ENCODE results near the gene HCFC2. TPM values are rescaled to one million over a fixed set of nuclear protein-coding genes. Genes with fewer than 3 reads are reported as not detected.

HCFC2 gene
- polyA plus RNA-seq, 12 donors, result 25.4 to 40.0 (median 30.9) TPM; not detected in 1

GRCh38 chr12:104055686-104056388, 8.5 kb upstream of the HCFC2 start:
- DNase-seq, result peak; percentile 49

- no peak for DNase-seq
These were observed 7.8 kb upstream of the HCFC2 start for GRCh38 chr12:104056419-104056972.

- no peak for DNase-seq
These were observed 6.5 kb upstream of the HCFC2 start for GRCh38 chr12:104057771-104058197.

- no peak for DNase-seq
These were observed 5.5 kb upstream of the HCFC2 start for GRCh38 chr12:104058802-104059201.

DNA sequence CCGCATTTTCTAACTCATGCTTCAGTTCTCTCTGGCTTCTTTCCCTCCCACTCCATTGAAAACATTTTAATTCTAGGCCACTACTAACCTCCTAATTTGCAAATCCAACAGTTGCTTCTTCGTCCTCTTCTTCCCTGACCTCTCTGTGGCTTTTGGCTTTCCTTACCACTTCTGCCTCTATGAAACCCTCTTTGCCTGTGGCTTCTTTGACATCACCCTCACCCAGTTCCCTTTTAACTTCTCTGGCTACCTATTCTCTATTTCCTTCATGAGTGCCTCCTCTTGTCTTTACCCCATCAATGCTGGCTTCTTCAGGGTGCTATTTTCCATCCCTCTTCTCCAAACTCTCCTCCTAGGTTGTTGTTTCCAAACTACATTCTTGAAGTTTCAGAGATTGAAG, 4.4 kb upstream of the HCFC2 start:
- DNase-seq, result no peak

DNA sequence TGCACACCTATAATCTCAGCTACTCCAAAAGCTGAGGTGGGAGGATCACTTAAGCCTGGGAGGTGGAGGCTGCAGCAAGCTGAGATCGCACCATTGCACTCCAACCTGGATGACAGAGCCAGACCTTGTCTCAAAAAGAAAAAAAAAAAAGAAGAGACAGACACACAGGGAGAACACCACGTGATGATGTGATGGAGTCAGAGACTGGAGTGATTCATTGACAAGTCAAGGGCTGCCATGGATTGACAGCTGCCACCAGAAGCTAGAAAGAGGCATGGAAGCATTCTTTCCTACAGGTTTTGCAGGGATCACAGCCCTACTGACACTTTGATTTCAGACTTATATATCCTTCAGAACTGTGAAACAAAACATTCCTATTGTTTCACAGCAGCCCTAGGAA, 3.5 kb upstream of the HCFC2 start:
- no peak for DNase-seq

- peak; percentile 53 for DNase-seq
These were observed 660 bp upstream of the HCFC2 start for GRCh38 chr12:104063712-104064030.

DNA sequence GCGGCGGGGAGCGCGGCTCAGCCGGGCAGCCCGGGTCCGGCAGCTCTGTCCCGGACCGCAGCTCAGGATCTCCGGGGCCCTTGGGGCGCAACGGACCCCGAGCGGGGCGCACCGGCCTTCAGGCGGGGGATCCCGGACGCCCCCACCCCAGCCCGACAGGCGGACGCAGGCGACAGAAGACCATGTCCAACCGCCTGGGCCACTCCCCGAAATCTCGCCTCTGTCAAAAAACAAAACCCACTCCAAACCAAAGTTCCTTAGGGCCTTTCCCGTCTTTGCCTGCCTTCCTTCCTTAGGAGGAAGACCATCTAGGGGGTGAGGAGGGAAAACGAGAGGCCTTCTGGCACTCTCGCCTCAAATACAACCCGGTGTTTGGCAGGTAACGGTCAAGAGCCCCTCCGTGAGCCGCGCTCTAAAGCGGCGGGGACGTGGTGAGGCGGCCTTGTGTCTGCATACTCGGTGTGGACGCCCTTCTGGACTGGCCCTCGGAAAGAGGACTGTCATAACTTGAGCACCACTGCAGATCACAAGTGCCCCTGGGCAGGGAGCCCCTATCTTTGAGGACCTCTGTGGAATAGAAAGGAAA, 604 bp downstream of the HCFC2 start:
- peak; percentile 31 for DNase-seq

GRCh38 chr12:104072099-104072498, 7.8 kb downstream of the HCFC2 start:
- no peak for DNase-seq

- DNase-seq, result no peak
These were observed 9.4 kb downstream of the HCFC2 start for GRCh38 chr12:104073699-104074098.

GRCh38 chr12:104079024-104079423, 14.7 kb downstream of the HCFC2 start:
- no peak for DNase-seq

GRCh38 chr12:104080764-104081163, 16.4 kb downstream of the HCFC2 start:
- no peak for DNase-seq

DNA sequence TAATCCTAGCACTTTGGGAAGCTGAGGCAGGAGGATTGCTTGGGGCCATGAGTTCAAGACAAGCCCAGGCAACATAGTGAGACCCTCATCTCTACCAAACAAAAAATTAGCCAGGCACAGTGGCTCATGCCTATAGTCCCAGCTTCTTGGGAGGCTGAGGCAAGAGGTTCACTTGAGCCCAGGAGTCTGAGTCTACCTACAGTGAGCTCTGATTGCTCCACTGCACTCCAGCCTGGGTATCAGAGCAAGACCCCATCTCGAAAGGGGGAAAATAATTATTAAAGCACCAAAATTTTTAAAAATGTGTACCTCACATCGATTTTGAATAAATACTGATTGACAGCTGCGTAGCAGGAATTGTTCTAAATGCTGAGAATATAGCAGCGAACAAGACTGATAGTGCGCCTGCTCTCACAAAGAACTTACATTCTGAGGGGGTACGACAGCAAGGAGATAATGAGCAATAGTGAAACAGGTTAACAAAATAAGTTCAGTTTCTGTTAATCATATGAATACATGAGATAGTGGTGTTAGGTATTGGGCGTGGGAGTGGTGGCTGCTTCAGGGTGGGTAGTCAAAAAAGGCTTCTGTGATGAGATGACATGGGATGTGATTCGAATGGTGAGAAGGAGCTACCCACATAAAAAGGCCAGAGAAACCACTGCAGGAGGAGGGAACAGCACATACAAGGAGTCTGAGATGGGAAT, 19.6 kb downstream of the HCFC2 start:
- no peak for DNase-seq

GRCh38 chr12:104090685-104091084, 26.4 kb downstream of the HCFC2 start:
- DNase-seq, result no peak

DNA sequence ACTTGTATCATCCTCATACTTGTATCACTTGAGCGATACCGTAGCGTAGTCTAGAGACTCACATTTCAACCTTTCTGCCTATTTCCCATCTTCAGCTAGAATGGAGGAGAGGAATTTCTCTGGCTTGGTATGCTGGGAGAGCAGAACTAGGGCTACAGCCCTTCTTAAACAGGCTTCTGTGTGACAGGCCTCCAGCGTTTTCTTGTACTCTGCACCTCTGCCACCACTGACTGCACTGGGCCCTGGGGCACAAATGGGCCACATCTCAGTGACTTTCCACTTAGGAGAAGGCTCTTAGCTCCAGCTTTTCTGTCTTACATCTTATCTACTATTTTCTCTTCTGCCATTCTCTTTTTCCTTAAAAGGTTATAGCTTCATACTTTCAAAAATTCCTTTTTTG, 26.8 kb downstream of the HCFC2 start:
- no peak for DNase-seq

GRCh38 chr12:104094284-104094683, 30.0 kb downstream of the HCFC2 start:
- DNase-seq, result no peak

GRCh38 chr12:104095289-104095688, 31.0 kb downstream of the HCFC2 start:
- DNase-seq, result no peak

DNA sequence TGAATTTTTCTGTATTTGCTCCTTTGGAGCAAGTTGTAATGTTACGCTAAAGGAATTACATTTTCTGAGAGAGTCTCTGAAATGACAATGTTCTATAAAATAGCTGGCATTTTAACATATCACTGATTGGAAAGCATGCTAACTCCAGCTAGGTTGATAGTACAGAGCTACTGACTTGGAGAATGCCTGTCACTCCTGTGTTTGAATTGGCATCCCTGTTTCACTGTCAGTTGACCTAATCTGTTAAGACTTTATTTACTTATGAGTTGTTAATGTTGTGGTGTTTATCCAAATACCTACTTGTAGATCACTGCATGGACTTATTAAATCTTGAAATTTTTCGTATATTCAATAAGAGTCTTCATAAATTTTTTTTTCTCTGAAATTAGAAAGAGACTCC, 33.6 kb downstream of the HCFC2 start:
- no peak for DNase-seq

DNA sequence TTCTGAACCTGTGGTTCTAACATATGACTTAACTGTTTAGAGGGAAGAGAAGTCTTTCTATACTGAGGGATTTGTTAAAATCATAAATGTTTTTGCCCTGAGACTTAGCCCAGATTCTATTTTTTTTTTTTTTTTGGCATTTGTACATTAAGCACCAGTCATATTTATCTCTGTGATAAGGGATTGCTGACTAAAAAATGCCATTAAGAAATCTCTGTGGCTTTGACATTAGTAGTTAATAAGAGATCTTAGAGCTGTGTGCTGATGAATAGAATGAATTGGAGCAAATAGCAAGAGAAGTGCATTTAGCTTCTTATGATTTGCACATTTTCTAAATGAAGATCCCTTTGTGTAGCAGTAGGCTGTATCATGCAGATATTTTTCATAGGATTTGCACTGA, 41.1 kb downstream of the HCFC2 start:
- no peak for DNase-seq

DNA sequence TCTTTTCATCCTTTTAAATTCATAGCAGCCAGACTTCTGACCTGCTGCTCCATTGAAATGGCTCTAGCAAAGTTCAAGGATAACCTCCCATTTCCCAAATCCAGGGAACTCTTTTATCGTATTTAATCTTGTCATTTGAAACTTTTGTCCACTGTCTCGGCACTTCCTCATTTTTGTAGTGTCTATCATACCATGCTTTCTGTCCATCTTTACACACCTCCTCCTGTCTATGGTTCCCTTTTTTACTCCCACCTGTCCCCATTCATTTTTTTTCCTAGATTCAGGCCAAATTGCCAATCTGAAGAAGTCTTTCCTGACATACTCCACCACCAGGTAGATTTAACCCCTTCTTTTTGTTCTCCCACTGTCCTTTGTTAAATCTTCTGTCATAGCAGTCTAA, 42.6 kb downstream of the HCFC2 start:
- no peak for DNase-seq

GRCh38 chr12:104108755-104109445, 44.6 kb downstream of the HCFC2 start:
- peak; percentile 88 for DNase-seq
